GM12891 (cell line): Measurements from ENCODE around the gene CEACAM6.

Source experiments
- POLR2A ChIP-seq: IDR thresholded peaks from 2 replicates; pipeline ENCODE4 v1.6.1; 2011; ENCODE audit warnings: low read depth, low read length, control low read depth
- TAF1 ChIP-seq: IDR thresholded peaks from 2 replicates; pipeline ENCODE4 v1.6.1; 2011; ENCODE audit warnings: low read depth, low read length, control low read depth

DNA sequence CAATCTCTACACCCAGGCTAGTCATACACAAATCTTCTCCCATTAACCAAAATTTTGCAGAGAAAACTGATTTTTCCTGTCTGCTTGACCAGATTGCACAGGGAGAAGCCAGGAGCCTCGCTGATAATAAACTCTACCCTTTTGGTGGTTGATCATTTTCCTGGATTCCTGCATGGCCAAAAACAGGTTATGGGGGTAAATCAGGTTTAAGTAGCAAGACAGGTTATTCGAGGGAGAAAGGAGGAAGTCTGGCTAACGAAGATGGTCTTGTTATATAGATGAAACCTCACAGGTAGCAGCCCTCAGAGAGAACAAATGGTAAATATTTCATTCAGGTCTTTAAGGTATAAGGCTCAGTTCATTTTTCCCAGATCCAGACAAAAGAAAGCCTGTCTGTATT is 16.0 kb upstream of the CEACAM6 start:
- TF ChIP-seq POLR2A (no peak), TAF1 (no peak)
